Measurements from ENCODE around the gene AGXT2. TPM values are rescaled to one million over a fixed set of nuclear protein-coding genes. Genes with fewer than 3 reads are reported as not detected.

Gene AGXT2
- total and polyA plus RNA-seq, 8 donors: 0.73 TPM; not detected in 7

GRCh38 chr5:34998058-34998789 lies 49.5 kb downstream of the AGXT2 start:
- no peak for TF ChIP-seq POLR2AphosphoS5 (IDR thresholded peaks at IDR 0.05)
- no peak for TF ChIP-seq EP300 (IDR thresholded peaks at IDR 0.05)
- TF ChIP-seq, protein P1, sequence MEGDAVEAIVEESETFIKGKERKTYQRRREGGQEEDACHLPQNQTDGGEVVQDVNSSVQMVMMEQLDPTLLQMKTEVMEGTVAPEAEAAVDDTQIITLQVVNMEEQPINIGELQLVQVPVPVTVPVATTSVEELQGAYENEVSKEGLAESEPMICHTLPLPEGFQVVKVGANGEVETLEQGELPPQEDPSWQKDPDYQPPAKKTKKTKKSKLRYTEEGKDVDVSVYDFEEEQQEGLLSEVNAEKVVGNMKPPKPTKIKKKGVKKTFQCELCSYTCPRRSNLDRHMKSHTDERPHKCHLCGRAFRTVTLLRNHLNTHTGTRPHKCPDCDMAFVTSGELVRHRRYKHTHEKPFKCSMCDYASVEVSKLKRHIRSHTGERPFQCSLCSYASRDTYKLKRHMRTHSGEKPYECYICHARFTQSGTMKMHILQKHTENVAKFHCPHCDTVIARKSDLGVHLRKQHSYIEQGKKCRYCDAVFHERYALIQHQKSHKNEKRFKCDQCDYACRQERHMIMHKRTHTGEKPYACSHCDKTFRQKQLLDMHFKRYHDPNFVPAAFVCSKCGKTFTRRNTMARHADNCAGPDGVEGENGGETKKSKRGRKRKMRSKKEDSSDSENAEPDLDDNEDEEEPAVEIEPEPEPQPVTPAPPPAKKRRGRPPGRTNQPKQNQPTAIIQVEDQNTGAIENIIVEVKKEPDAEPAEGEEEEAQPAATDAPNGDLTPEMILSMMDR (IDR thresholded peaks at IDR 0.05): no peak
- no peak for TF ChIP-seq POLR2A (IDR thresholded peaks at IDR 0.05)
- Histone ChIP-seq H3K27me3 (peaks cover 0 to 5% (median 0%) of the 10 kb centered on the region in 3 donors), H3K36me3 (no peaks in the 10 kb centered on the region), H3K4me3 (no peak overlapping the region), H3K9me3 (no peaks in the 10 kb centered on the region), H3K27ac (no peak overlapping the region), H3K4me1 (peaks cover 0 to 2% (median under 1%) of the 10 kb centered on the region in 4 donors)
- intact Hi-C loops (cut with DNase I; ENCODE audit: low total_unique reads): no loop called here
- DNase-seq: peak in 1 of 2 donors; percentile 24
- WGBS, 5 donors: 60 to 77% (median 71%) methylated on average over 6 of the region's 6 CpGs

DNA sequence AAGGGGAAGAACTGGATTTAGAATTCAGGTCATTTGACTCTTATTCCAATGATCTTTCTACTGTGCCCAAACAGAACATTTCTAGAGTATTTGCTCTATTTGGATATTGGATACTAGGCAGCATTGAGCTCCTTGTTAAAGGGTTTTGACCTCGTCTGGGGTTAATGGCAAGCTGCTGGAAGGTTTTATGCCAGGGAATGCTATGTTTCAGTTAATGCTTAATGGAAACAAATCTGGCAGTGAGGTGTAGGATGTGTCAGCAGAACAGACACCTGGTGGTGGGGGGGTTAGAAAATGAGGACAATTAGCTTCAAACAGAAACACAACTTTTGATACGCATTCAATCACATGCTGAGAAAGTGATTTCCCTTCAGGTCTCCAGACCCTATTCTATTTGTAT lies 51.5 kb downstream of the AGXT2 start:
- no peaks in the 10 kb centered on the region for H3K9me3 ChIP-seq
- intact Hi-C loops (cut with DNase I; ENCODE audit: low total_unique reads): no loop called here
- no peaks in the 10 kb centered on the region for H3K36me3 ChIP-seq
- no peak overlapping the region for H3K4me3 ChIP-seq
- no peaks in the 10 kb centered on the region for H3K27me3 ChIP-seq
- WGBS, 5 donors: 71 to 84% (median 78%) methylated on average over 2 of the region's 2 CpGs
- TF ChIP-seq EP300 (IDR thresholded peaks at IDR 0.05) (no peak), POLR2AphosphoS5 (IDR thresholded peaks at IDR 0.05) (no peak), POLR2A (IDR thresholded peaks at IDR 0.05) (no peak)
- TF ChIP-seq, protein P1 (IDR thresholded peaks at IDR 0.05): no peak
- no peaks in the 10 kb centered on the region for H3K4me1 ChIP-seq
- no peak overlapping the region for H3K27ac ChIP-seq
- no peak for DNase-seq

DNA sequence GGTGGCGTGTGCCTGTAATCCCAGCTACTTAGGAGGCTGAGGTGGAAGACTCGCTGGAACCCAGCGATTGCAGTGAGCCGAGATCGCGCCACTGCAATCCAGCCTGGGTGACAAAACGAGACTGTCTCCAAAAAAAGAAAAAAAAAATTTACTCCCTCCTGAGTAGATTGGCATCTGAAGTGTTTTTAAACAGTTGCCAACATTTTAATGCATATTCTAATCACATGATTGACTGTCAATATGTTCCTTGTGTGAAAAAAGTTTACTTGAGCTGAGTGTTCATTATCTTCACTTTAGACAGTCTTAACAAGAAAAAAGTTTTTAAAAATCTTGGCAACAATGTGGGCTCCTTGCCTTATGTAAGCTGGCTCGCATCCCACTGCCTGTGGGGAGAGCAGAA lies 53.8 kb downstream of the AGXT2 start:
- no peaks in the 10 kb centered on the region for H3K4me1 ChIP-seq
- no peak overlapping the region for H3K4me3 ChIP-seq
- H3K9me3 ChIP-seq: no peaks in the 10 kb centered on the region
- no peaks in the 10 kb centered on the region for H3K27me3 ChIP-seq
- DNase-seq: no peak
- 74 to 82% (median 75%) methylated on average over 8 of the region's 8 CpGs for WGBS, 5 donors
- H3K27ac ChIP-seq: no peak overlapping the region
- intact Hi-C loops (cut with DNase I; ENCODE audit: low total_unique reads): no loop called here
- H3K36me3 ChIP-seq: no peaks in the 10 kb centered on the region
- no peak for TF ChIP-seq POLR2AphosphoS5 (IDR thresholded peaks at IDR 0.05)

DNA sequence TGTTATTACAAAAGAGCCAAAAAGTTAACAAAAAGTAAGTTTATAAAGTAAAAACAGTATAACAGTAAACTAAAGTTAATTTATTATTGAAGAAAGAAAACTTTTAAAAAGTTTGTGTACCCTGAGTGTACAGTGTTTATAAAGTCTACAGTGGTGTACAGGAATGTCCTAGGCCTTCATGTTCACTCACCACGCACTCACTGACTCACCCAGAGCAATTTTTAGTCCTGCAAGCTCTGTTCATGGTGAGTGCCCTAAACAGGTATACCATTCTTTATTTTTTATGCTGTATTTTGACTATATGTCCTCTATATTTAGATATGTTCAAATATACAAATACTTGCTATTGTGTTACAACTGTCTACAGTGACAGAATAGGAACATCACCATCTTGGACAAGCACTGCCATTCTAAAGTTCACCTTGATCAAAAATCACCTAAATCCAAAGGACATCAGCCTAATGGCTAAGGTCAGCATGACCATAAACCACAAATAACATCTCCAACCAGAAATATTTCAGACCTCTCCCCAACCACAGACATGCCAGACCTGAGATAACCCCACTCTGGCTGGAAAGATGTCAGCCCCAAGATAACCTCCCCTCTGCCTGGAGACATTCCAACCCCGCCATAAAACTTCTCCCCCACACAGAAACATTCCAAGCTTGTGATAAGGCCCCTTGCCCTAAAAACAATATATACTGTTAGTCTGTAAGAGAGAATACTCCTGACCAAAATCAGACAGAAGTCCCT lies 56.1 kb downstream of the AGXT2 start:
- no peak overlapping the region for H3K4me3 ChIP-seq
- TF ChIP-seq POLR2AphosphoS5 (IDR thresholded peaks at IDR 0.05): no peak
- TF ChIP-seq POLR2A (IDR thresholded peaks at IDR 0.05): no peak
- TF ChIP-seq, protein P1 (IDR thresholded peaks at IDR 0.05): no peak
- no peak for TF ChIP-seq EP300 (IDR thresholded peaks at IDR 0.05)
- H3K27me3 ChIP-seq: no peaks in the 10 kb centered on the region
- WGBS, 5 donors: 57 to 81% (median 63%) methylated on average over 2 of the region's 2 CpGs
- peaks cover 0 to 11% (median 8%) of the 10 kb centered on the region in 4 donors for H3K9me3 ChIP-seq
- DNase-seq: no peak
- no peaks in the 10 kb centered on the region for H3K36me3 ChIP-seq
- H3K4me1 ChIP-seq: no peaks in the 10 kb centered on the region
- intact Hi-C loops (cut with DNase I; ENCODE audit: low total_unique reads): no loop called here
- H3K27ac ChIP-seq: no peak overlapping the region

Data from stomach (tissue), 9 donors.